H9 (cell line): ENCODE measurements around the gene RPS6KA4. TPM values are rescaled to one million over a fixed set of nuclear protein-coding genes. Genes with fewer than 3 reads are reported as not detected.

Experiments used
- DNase-seq: peaks from one replicate; pipeline ENCODE4 v3.0.0-alpha.2; 2017
- H2AFZ ChIP-seq: one replicate; pipeline ENCODE4 v1.6.1; 2013; ENCODE audit warnings: mild to moderate bottlenecking, low read length, control low read depth, moderate library complexity
- H2AK5ac ChIP-seq: 2 replicates; pipeline ENCODE4 v1.6.1; 2013; ENCODE audit warnings: low read length, control low read depth, mixed read lengths; ENCODE audit not compliant: insufficient read length
- H2BK120ac ChIP-seq: one replicate; pipeline ENCODE4 v1.6.1; 2013; ENCODE audit warnings: low read depth, mild to moderate bottlenecking, low read length, control low read depth, inconsistent platforms; ENCODE audit not compliant: poor library complexity, severe bottlenecking
- H2BK12ac ChIP-seq: 2 replicates; pipeline ENCODE4 v1.6.1; 2013; ENCODE audit warnings: low read length, control low read depth, mixed read lengths, low read depth; ENCODE audit not compliant: insufficient read length
- H2BK15ac ChIP-seq: 2 replicates; pipeline ENCODE4 v1.6.1; 2013; ENCODE audit warnings: low read depth, low read length, control low read depth
- H2BK20ac ChIP-seq: one replicate; pipeline ENCODE4 v1.6.1; 2013; ENCODE audit warnings: low read depth, mild to moderate bottlenecking, low read length, control low read depth, inconsistent platforms; ENCODE audit not compliant: poor library complexity, severe bottlenecking
- H2BK5ac ChIP-seq: 2 replicates; pipeline ENCODE4 v1.6.1; 2013; ENCODE audit warnings: low read length, control low read depth, mixed read lengths; ENCODE audit not compliant: insufficient read length
- H3K14ac ChIP-seq: 2 replicates; pipeline ENCODE4 v1.6.1; 2013; ENCODE audit warnings: low read length, control low read depth; ENCODE audit not compliant: insufficient read depth
- H3K18ac ChIP-seq: 2 replicates; pipeline ENCODE4 v1.6.1; 2013; ENCODE audit warnings: low read depth, mild to moderate bottlenecking, mixed read lengths, low read length, control low read depth; ENCODE audit not compliant: insufficient read length
- H3K23ac ChIP-seq: 2 replicates; pipeline ENCODE4 v1.6.1; 2013; ENCODE audit warnings: low read length, control low read depth, mixed read lengths, low read depth; ENCODE audit not compliant: insufficient read length
- H3K23me2 ChIP-seq: 2 replicates; pipeline ENCODE4 v1.6.1; 2013; ENCODE audit warnings: low read depth, mild to moderate bottlenecking, mixed read lengths, low read length, control low read depth; ENCODE audit not compliant: insufficient read length, poor library complexity, severe bottlenecking
- H3K27ac ChIP-seq: 2 replicates; pipeline ENCODE4 v1.5.1; 2013; ENCODE audit warnings: low read length, control low read depth, mixed read lengths, low read depth; ENCODE audit not compliant: insufficient read length
- H3K27me3 ChIP-seq: 2 replicates; pipeline ENCODE4 v1.6.1; 2013; ENCODE audit warnings: low read length, control low read depth, inconsistent platforms; ENCODE audit not compliant: insufficient read depth
- H3K4ac ChIP-seq: 2 replicates; pipeline ENCODE4 v1.6.1; 2013; ENCODE audit warnings: low read depth, mild to moderate bottlenecking, control low read depth, inconsistent platforms, low read length, moderate library complexity
- H3K4me1 ChIP-seq: 2 replicates; pipeline ENCODE4 v1.6.1; 2013; ENCODE audit warnings: low read length, control low read depth, inconsistent platforms; ENCODE audit not compliant: insufficient read depth
- H3K4me2 ChIP-seq: 2 replicates; pipeline ENCODE4 v1.6.1; 2013; ENCODE audit warnings: low read length, control low read depth, mixed read lengths; ENCODE audit not compliant: insufficient read length, insufficient read depth
- H3K56ac ChIP-seq: 2 replicates; pipeline ENCODE4 v1.6.1; 2013; ENCODE audit warnings: low read depth, mild to moderate bottlenecking, mixed read lengths, low read length, control low read depth; ENCODE audit not compliant: insufficient read length
- H3K79me1 ChIP-seq: 2 replicates; pipeline ENCODE4 v1.6.1; 2013; ENCODE audit warnings: low read depth, mild to moderate bottlenecking, moderate library complexity, low read length, control low read depth, inconsistent platforms; ENCODE audit not compliant: insufficient read depth, poor library complexity, severe bottlenecking
- H3K79me2 ChIP-seq: 2 replicates; pipeline ENCODE4 v1.6.1; 2013; ENCODE audit warnings: low read length, control low read depth, inconsistent platforms; ENCODE audit not compliant: insufficient read depth
- H3K9ac ChIP-seq: 2 replicates; pipeline ENCODE4 v1.6.1; 2013; ENCODE audit warnings: low read length, control low read depth, mixed read lengths; ENCODE audit not compliant: insufficient read length; ENCODE audit errors: extremely low read depth
- H3K9me3 ChIP-seq: one replicate; pipeline ENCODE4 v1.6.1; 2013; ENCODE audit warnings: low read depth, low read length, inconsistent platforms; ENCODE audit not compliant: control insufficient read depth
- H3T11ph ChIP-seq: one replicate; pipeline ENCODE4 v1.6.1; 2013; ENCODE audit warnings: mild to moderate bottlenecking, low read length, control low read depth, inconsistent platforms
- H4K20me1 ChIP-seq: one replicate; pipeline ENCODE4 v1.6.1; 2013; ENCODE audit not compliant: control insufficient read depth, insufficient read length, insufficient read depth
- H4K5ac ChIP-seq: 2 replicates; pipeline ENCODE4 v1.6.1; 2013; ENCODE audit warnings: low read depth, mild to moderate bottlenecking, mixed read lengths, low read length, control low read depth; ENCODE audit not compliant: insufficient read length
- H4K8ac ChIP-seq: replicated peaks from 2 replicates; pipeline ENCODE4 v1.6.1; 2013; ENCODE audit warnings: low read length, control low read depth, mixed read lengths, low read depth; ENCODE audit not compliant: insufficient read length
- H4K91ac ChIP-seq: 2 replicates; pipeline ENCODE4 v1.6.1; 2013; ENCODE audit warnings: low read depth, mild to moderate bottlenecking, moderate library complexity, mixed read lengths, low read length, control low read depth; ENCODE audit not compliant: insufficient read length
- H3K27ac Mint-ChIP-seq, 3 experiments: 2 replicates in 2 of 3; 3 replicates in 1 of 3; pipeline ENCODE4 v1.8.0; 2020 to 2021; ENCODE audit warnings: mixed read lengths in 3 of 3, mild to moderate bottlenecking in 1 of 3, moderate library complexity in 1 of 3
- H3K27me3 Mint-ChIP-seq: 2 replicates; pipeline ENCODE4 v1.8.0; 2021; ENCODE audit warnings: low read depth, mild to moderate bottlenecking, moderate library complexity, mixed read lengths
- H3K36me3 Mint-ChIP-seq, 3 experiments: 2 replicates in 2 of 3; 3 replicates in 1 of 3; pipeline ENCODE4 v1.8.0; 2020 to 2021; ENCODE audit warnings: low read depth in 3 of 3, mixed read lengths in 3 of 3; ENCODE audit not compliant: insufficient read depth in 1 of 3
- H3K4me1 Mint-ChIP-seq, 2 experiments: 2 replicates each; pipeline ENCODE4 v1.8.0; 2020; ENCODE audit warnings: mixed read lengths in 2 of 2
- H3K4me3 Mint-ChIP-seq, 2 experiments: 2 replicates in 1 of 2; 3 replicates in 1 of 2; pipeline ENCODE4 v1.8.0; 2020 to 2021; ENCODE audit warnings: mild to moderate bottlenecking in 2 of 2, mixed read lengths in 2 of 2, moderate library complexity in 1 of 2
- H3K9me3 Mint-ChIP-seq, 2 experiments: 2 replicates in 1 of 2; 3 replicates in 1 of 2; pipeline ENCODE4 v1.8.0; 2020; ENCODE audit warnings: mild to moderate bottlenecking in 2 of 2, mixed read lengths in 2 of 2, moderate library complexity in 1 of 2
- CTCF ChIP-seq: fragments of 200-600 bp; sonication (generic); conservative IDR thresholded peaks from 3 replicates; pipeline ENCODE4 v1.8.0; 2021; ENCODE audit warnings: antibody characterized with exemption, mild to moderate bottlenecking
- WGBS: extraction: QIAGEN DNeasy Blood & Tissue Kit; methylation state at CpG from one replicate; pipeline ENCODE4 v1.1.7; 2013; ENCODE audit warnings: missing lambda C conversion rate, low lambda C conversion rate, mixed read lengths; ENCODE audit not compliant: insufficient read length; ENCODE audit errors: extremely low coverage; 5-methylcytosine and 5-hydroxymethylcytosine counted together
- total RNA-seq: library from RNA; stranded (reverse); gene quantifications from 2 replicates; pipeline ENCODE4 v1.2.1, GENCODE V29; 2021

Gene RPS6KA4
- total RNA-seq, 1 experiment from 2014 or later = 10.8 TPM

- no peaks in the 10 kb centered on the region for H3K79me1 ChIP-seq
- Mint-ChIP-seq H3K4me3 (peak overlapping the region; percentile 90 to 93), H3K9me3 (no peaks in the 10 kb centered on the region), H3K27me3 (no peaks in the 10 kb centered on the region), H3K27ac (peak overlapping the region; percentile 59 to 96 (median 59); a peak in 5 of 7 replicates), H3K4me1 (peaks cover 20 to 27% of the 10 kb centered on the region in 2 experiments), H3K36me3 (peaks cover 25 to 44% (median 43%) of the 10 kb centered on the region in 3 experiments; a peak in 6 of 7 replicates)
- H4K5ac ChIP-seq = no peak overlapping the region
- H2BK12ac ChIP-seq = no peak overlapping the region
- no peak overlapping the region for H2BK120ac ChIP-seq
- H3K27me3 ChIP-seq = no peaks in the 10 kb centered on the region
- H4K20me1 ChIP-seq = peaks cover 2% of the 10 kb centered on the region
- H3K4me1 ChIP-seq = no peaks in the 10 kb centered on the region
- no peak overlapping the region for H3K9ac ChIP-seq
- H3K56ac ChIP-seq = no peak overlapping the region
- H3K23ac ChIP-seq = no peak overlapping the region
- no CpG with 5 or more reads among the region's 19 CpGs for WGBS
- H2AFZ ChIP-seq = no peak overlapping the region
- H3K4ac ChIP-seq = no peak overlapping the region
- H3K9me3 ChIP-seq = no peaks in the 10 kb centered on the region
- H3K27ac ChIP-seq = no peak overlapping the region
- DNase-seq = no peak
- no peak overlapping the region for H4K91ac ChIP-seq
- no peak overlapping the region for H2BK5ac ChIP-seq
- H3K14ac ChIP-seq = peak overlapping the region; percentile 10; the same call in 1 of the 2 replicates
- no peak overlapping the region for H2AK5ac ChIP-seq
- H3K4me2 ChIP-seq = peak overlapping the region; percentile 65
- peaks cover 3% of the 10 kb centered on the region for H3K23me2 ChIP-seq
- no peak overlapping the region for H4K8ac ChIP-seq
- H2BK15ac ChIP-seq = no peak overlapping the region
- H3T11ph ChIP-seq = no peak overlapping the region
- H2BK20ac ChIP-seq = no peak overlapping the region
- no peak for TF ChIP-seq CTCF
- H3K79me2 ChIP-seq = no peaks in the 10 kb centered on the region
- H3K18ac ChIP-seq = no peak overlapping the region
Observed at GRCh38 chr11:64318766-64319761, 39.9 kb upstream of the RPS6KA4 start.
